HG03280 (cell line): ENCODE data around the gene SLC36A1.
"Not testable (repeated sequence)": the region's sequence is repeated elsewhere in the genome, so short reads cannot be mapped to it uniquely, and the experiment has no call there.

Experiments
- ATAC-seq: cut with Tn5 transposase; IDR thresholded peaks from one replicate; pipeline ENCODE4 v1.9.1; 2021; ENCODE audit warnings: mild to moderate bottlenecking, moderate library complexity; ENCODE audit not compliant: unreplicated experiment

SLC36A1 gene

DNA sequence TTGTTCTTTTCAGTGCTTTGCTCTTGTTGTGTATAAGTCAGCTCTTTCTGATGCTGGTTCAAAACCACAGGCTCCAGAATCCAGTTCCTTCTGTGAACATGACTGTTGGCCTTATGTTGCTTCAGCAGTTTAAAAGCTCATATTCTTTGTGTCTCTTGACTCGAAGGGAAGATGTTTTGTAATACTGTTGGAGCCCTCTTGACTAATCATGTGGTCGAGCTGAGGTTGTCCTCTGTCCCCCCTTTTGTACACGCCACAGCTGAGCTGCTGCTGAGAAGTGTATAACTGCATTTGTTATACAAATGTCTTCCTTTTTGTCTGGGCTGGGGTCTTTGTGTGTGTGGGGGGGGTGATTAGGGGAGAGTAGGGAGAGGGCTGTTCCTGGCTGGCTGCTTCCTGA is 35.8 kb downstream of the SLC36A1 start:
- ATAC-seq: no peak

DNA sequence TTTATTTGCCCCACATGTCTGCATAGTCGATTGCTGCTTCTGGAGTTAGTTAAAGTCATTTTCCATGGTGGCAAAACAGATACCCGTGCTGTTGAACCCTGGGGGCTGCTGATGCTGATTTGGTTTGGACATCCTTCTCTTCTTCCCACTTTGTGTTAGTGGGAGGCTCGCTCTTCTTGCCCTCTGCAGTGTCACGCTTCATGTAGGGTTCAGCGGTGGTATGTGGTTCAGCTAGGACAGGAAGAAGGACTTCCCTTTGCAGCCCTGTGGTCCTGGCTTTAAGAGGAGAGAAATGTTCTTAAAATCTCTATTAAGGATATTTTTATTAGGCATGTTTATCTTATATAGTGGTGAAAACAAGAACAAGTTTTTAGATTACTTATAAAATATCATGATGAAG is 36.2 kb downstream of the SLC36A1 start:
- ATAC-seq: no peak

DNA sequence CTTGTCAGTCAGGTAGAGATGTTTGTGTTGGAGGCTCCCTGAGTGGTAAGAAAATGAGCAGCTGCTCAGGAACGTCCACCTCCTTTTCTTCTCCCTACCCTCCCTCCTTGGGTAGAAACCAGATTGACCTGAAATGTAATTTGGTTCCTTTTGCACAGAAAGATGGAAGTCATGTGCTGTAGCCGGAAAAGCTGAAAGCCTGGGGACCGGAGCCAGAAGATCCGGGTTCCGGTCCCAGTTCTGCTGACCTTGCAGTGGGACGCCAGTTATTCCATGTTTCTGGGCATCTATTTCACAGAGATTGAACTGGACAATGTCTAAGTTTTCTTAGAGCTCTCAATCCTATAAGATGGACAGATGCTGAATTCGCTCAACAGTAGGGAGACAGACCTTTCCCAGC is 40.1 kb downstream of the SLC36A1 start:
- ATAC-seq: no peak

DNA sequence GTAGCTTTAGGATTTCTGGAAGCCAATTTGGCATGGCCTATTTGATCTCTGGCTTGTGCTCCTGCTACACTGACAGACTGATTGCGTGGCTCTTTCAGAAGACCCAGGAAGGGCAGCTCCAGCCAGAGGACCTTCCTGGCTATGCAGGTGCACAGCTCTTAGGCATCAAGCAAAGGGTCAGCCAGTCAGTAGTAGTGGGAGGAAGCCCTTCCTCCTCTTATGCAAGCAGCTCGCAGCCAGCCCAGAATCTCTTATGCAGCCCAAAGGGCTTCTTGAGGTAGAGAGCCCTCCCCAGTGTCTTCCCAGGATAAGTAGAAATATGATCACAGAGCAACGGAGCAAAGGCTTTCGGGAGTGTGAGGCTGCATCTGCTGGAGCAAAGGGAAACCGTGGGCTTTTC is 43.2 kb downstream of the SLC36A1 start:
- no peak for ATAC-seq

DNA sequence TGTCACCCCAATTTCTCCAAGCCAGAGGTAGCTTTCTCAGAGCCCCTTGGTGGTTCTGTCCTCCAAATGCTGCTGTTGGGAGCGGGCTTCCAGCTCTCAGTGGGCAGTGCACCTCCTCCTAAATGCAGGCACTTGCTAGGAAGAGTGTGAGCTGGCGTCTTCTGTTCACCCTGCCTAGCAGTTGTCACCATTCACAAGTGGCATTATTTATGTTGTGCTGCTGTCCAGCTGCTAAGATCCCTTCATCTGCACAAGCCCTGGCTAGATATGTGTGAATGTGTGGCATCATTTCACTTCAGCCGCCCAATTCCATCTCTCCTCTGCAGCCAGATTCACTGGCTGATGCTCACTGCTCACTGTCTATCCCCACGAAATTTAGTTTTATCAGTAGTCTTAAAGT is 43.7 kb downstream of the SLC36A1 start:
- no peak for ATAC-seq

- ATAC-seq: no peak
Observed at GRCh38 chr5:151492729-151493128, 45.3 kb downstream of the SLC36A1 start.

DNA sequence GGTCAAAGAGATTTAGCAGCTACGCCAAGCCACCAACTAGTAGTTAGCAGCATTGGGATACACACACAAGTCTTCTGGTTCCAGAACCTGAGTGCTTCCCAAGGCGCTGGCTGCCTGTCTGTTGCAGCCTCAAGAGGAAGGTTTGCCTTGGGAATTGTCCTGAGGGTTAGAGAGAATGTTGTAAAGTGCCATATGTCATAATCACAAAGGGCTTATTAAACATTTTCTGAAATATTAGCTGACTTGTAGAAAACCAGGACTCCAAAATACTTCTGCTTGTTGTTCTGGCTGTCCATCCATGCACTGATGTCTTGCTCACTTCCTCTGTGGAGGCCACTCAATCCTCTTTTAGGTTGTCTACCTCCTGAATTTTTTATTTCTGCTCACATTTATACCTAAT is 46.3 kb downstream of the SLC36A1 start:
- no peak for ATAC-seq

- no peak for ATAC-seq
Observed at GRCh38 chr5:151495320-151495719, 47.9 kb downstream of the SLC36A1 start.

DNA sequence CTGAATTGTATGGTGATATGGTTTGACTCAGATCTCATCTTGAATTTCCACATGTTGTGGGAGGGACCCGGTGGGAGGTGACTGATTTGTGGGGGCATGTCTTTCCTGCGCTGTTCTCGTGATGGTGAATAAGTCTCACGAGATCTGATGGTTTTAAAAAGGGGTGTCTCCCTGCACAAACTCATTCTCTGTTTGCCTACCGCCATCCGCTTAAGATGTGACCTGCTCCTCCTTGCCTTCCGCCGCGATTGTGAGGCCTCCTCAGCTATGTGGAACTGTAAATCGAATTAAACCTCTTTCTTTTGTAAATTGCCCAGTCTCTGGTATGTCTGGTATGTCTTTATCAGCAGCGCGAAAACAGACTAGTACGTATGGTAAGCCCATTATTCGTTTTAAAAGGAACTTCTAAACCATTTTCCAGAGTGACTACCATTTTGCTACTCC is 48.7 kb downstream of the SLC36A1 start:
- no peak for ATAC-seq

DNA sequence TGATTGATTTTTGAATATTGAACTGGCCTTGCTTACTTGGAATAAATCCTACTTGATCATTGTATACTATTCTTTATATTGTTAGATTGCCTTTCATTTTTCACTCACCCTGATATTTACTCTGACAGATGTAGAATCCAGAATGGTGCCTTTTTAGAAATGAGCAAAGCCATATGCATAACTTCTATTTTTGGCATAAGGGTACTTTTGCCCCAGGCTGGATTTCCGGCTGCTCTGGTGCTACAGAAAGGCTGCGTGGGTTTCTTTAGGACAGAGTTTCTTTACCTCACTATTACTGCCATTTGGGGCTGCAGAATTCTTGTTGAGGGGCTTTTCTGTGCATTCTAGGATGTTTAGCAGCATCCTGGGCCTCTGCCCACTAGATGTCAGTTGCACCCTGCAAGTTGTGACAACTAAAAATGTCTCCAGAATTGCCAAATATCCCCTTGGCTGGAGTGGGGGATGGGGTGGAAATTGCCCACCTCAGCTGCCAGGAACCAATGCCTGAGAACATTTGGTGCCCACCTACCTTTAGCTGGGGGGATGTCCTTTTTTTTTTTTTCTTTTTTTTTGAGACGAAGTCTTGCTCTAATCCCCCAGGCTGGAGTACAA is 50.1 kb downstream of the SLC36A1 start:
- no peak for ATAC-seq

DNA sequence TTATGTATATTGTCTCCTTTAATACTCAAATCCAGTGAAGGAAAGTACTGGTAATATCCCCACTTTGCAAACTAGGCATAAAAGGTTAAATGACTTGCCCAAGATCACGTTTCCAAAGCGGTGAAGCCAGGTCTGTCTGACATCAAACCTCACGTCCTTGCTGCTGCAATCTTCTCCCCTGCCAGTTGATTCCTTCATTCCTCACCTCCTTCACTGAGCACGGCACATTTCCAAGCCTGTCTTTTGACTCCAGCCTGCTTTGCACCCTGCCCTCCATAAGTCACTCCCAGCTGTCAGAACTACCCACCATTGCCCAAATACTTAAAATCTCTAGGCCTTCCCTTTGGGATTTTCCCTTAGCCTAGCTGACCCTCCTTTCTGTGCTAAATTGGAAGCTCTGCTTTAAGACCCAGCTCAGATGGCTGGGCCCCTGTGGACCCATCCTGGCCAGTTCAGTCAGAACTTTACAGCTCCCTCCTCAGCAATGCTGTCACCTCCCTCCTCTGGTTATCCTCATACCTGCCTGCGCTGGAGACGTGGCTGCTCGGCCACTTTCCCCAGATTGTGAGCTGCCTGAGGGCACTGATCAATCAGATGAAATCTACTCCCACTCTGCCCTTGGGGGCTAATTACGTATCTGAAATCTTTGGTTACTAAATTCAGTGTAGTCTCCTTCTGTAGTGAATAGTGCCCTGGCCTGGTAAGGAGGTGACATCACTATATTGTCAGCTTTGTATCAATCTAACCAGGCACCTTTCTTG is 51.2 kb downstream of the SLC36A1 start:
- ATAC-seq: no peak

- no peak for ATAC-seq
Observed at GRCh38 chr5:151499501-151500035, 52.2 kb downstream of the SLC36A1 start.

- no peak for ATAC-seq
Observed at GRCh38 chr5:151504006-151504405, 56.6 kb downstream of the SLC36A1 start.

GRCh38 chr5:151508308-151508707 is 60.9 kb downstream of the SLC36A1 start:
- ATAC-seq: not testable (repeated sequence)

- no peak for ATAC-seq
Observed at GRCh38 chr5:151509231-151509630, 61.8 kb downstream of the SLC36A1 start.

DNA sequence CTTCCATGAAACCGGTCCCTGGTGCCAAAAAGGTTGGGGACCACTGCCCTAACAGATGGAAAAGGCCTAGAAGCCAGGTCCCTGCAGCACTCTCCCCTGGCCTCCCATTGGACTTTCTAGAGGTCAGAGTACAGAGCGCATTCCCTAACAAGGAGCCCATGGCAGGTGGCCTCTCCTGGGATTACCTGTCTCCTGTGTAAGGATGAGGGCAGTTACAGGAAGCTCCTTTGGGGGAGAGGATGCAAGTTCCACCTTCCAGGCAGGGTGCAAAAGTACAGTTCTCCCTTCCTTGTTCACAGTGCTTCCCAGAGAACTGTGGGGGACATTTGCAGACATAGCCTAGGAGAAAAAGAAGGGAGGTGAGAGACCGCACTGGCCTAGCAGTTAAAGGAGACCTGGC is 62.4 kb downstream of the SLC36A1 start:
- no peak for ATAC-seq

DNA sequence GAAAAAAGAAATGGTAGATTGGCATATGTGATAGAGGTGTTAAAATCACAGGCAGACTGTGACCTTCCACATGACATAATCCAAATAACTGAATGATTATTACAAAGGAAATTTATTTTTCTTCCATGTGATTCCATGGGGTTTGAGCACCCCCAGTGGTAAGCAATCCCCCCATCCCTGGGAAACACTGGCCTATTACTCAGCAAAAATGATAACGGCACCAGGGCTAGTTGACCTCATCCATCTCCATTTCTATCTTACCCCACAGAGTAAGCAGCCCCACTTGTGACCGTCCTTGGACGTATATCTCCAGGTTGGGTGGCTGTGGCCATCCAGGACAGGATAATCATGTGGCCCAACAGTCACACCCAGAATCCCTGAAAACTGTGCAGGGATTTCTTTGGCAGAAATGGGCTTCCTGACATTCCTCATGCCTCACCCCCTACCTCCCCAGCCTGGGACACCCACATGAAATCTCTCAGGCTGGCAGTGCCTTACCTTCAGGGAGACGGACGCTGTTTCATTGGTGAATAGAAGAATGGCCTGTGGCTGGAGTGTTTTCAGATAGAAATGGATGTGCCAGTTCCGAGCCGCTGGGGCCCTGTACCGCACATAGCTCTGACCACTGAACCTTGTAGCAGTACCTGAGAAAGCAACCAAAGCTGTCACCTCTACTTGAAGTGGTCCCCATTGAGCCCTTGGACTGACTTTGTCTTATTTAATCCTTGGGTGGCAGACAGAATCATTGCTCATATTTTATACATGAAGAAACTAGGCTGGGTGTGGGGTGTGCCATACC is 69.9 kb downstream of the SLC36A1 start:
- no peak for ATAC-seq

- ATAC-seq: no peak
Observed at GRCh38 chr5:151520294-151520693, 72.9 kb downstream of the SLC36A1 start.

DNA sequence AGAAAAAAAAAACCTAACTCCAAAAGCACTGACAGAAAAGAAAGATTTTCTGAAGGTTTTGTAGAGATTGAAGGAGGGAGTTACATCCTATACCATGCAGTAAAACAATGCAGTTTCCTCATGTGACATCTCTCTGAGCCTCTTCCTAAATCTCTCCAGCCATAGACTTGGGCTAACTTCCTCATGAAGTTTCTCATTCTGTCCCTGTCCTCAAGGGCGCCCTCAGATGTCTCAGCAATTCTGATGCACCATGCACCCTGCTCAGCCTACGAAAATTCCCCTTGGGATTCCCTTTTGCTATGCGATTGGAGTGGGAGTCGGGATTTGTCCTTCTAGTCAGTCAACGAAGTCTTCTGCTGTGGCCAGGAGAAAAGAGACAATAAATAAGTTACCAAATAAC is 74.8 kb downstream of the SLC36A1 start:
- no peak for ATAC-seq

DNA sequence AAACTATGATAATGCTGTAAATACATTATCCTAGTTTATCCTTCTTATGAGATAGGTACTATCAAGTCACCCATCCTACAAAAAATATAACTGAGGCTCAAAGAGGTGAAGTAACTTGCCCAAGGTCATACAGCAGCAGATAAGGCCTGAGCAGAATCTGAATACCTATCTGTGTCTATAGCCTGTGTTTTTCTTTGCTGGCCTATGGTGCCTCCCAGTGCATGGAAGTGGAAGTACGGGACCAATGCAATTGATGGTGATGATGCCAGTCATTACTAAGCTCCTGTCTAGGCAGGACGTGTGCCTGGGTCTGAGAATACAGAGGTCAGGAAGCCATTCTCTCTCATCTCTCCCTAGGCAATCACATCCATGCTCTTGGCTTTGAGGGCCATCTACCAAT is 75.9 kb downstream of the SLC36A1 start:
- ATAC-seq: peak; percentile 82

DNA sequence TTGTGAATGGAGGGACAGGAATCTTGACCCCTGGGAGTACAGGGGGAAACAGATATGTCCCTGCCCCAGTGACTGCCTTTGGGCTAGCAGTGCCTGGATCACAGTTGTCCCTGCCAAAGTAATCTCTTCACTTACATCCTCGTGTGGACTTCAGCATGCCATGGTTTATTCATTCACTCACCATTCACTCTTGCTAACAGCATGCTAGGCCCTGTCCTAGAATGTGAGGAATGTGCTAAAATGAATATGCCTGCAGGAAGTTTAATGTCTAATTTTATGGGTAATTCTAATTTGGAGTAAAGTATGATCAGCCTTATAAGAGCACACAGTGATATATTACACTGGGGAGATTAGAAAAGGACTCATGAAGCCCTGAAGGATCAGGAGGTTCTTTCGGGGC is 80.8 kb downstream of the SLC36A1 start:
- no peak for ATAC-seq

DNA sequence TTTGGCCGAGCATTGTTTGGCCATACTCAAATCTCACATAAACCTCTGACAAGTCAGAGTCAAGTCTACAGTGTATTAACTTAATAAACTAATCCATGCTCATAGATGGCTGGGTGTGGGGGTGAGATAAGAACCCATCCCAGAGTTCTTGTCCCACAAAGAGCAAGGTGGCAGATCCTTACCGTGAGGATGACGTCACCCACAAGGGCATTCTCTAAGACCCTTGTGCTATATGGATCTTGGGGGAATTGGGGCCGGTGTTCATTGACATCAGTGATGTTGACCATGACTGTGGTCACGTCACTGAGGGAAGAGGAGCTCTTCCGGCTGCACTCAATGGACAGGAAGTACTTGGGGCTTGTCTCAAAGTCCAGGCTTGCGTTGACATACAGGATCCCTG is 81.6 kb downstream of the SLC36A1 start:
- ATAC-seq: no peak
